SH-SY5Y (cell line): Measurements from ENCODE around the gene REXO2.

Experiments used
- GATA2 ChIP-seq: IDR thresholded peaks from 2 replicates; pipeline ENCODE4 v1.6.1; 2011; ENCODE audit warnings: mild to moderate bottlenecking, low read depth, low read length
- GATA3 ChIP-seq: IDR thresholded peaks from 2 replicates; pipeline ENCODE4 v1.6.1; 2011; ENCODE audit warnings: low read depth, mild to moderate bottlenecking, low read length, moderate library complexity

DNA sequence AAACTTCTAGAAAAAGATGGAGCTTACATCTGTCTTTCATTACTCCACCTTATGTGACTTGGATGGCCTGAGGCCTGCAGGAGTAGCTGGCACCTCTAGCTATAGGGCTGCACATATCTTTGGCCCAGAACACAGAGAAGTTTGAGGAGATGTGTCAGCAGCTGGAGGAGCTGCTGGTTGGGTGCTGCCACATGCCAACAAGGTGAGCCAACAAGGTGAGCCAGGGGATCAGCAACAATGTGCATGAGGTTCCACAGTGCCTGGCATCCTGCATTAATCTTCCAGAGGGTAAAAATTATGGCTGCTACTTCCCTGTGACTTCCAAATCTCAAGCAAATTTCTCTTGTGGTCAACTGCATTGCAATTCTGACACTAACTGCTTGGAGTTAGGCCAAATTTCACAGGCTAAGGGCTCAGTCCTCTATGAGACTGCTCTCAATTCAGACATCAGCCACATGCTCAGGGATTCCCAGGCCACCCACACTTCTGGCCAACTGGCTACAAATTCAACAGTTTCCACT is 22.8 kb upstream of the REXO2 start:
- no peak for TF ChIP-seq GATA3
- TF ChIP-seq GATA2: no peak
